GM19463 (cell line): ENCODE data around the gene CGN.

ENCODE experiments used
- ATAC-seq: cut with Tn5 transposase; IDR thresholded peaks from one replicate; pipeline ENCODE4 v1.9.1; 2021; ENCODE audit warnings: mild to moderate bottlenecking, moderate library complexity; ENCODE audit not compliant: unreplicated experiment

CGN gene

GRCh38 chr1:151546011-151546925 is 35.1 kb downstream of the CGN start:
- no peak for ATAC-seq

GRCh38 chr1:151547119-151547899 is 36.1 kb downstream of the CGN start:
- no peak for ATAC-seq

- ATAC-seq = no peak
Observed at GRCh38 chr1:151547900-151548230, 36.7 kb downstream of the CGN start.

GRCh38 chr1:151549199-151549598 is 38.0 kb downstream of the CGN start:
- ATAC-seq = no peak

- no peak for ATAC-seq
Observed at GRCh38 chr1:151553659-151554058, 42.5 kb downstream of the CGN start.

- no peak for ATAC-seq
Observed at GRCh38 chr1:151556052-151556451, 44.9 kb downstream of the CGN start.

GRCh38 chr1:151562661-151563060 is 51.5 kb downstream of the CGN start:
- ATAC-seq = no peak

- no peak for ATAC-seq
Observed at GRCh38 chr1:151563376-151563775, 52.2 kb downstream of the CGN start.

- no peak for ATAC-seq
Observed at GRCh38 chr1:151565502-151566189, 54.5 kb downstream of the CGN start.

- no peak for ATAC-seq
Observed at GRCh38 chr1:151568626-151569088, 57.5 kb downstream of the CGN start.

- ATAC-seq = no peak
Observed at GRCh38 chr1:151570819-151571218, 59.6 kb downstream of the CGN start.

- no peak for ATAC-seq
Observed at GRCh38 chr1:151574575-151575529, 63.7 kb downstream of the CGN start.

- no peak for ATAC-seq
Observed at GRCh38 chr1:151577173-151577572, 66.0 kb downstream of the CGN start.

GRCh38 chr1:151578941-151579340 is 67.8 kb downstream of the CGN start:
- ATAC-seq = no peak

- no peak for ATAC-seq
Observed at GRCh38 chr1:151579436-151580225, 68.4 kb downstream of the CGN start.

- ATAC-seq = no peak
Observed at GRCh38 chr1:151581451-151581850, 70.3 kb downstream of the CGN start.

- no peak for ATAC-seq
Observed at GRCh38 chr1:151581921-151582320, 70.7 kb downstream of the CGN start.

- no peak for ATAC-seq
Observed at GRCh38 chr1:151583796-151584195, 72.6 kb downstream of the CGN start.

- ATAC-seq = no peak
Observed at GRCh38 chr1:151584278-151584677, 73.1 kb downstream of the CGN start.
